Central memory CD4-positive, alpha-beta T cell (primary cell): ENCODE measurements around the gene PYGB.

Source experiments
- DNase-seq: peaks from one replicate; pipeline ENCODE4 v3.0.0; 2022

PYGB gene

DNA sequence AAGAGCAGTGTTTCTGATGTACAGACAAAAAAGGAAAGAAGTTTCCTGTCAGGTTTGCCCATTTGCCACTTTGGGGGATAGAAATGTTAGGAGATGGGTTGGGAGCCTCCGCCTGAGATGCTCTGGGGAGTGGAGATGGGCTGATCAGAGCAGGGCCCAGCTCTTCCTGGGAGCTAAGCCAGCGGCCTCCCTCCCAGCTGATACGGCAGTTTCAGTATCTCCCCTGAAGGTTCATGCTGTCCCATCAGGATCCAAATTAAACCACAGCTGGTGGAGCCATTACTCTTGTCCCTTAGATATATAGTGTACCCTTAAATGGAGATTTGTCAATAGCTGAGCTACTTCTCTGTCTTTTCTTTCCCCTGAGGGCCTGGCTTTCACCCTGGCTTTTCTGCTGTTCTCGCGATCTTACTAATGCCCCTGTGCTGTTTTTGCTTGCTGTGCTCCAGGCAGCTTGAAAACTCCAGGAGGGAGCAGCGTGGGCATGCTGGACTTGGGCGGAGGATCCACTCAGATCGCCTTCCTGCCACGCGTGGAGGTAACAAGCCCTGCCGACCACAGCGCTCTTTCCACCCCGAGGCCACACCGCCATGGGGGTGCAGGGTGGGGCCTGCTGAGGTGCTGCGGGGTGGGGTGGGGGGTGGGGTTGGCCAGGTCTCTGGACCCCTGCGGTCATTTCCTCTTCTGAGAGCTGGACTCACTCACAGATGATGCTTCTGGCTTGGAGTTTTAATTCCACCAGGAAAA, 31.5 kb upstream of the PYGB start:
- DNase-seq = no peak

- no peak for DNase-seq
These were observed 30.4 kb upstream of the PYGB start for GRCh38 chr20:25217161-25218108.

DNA sequence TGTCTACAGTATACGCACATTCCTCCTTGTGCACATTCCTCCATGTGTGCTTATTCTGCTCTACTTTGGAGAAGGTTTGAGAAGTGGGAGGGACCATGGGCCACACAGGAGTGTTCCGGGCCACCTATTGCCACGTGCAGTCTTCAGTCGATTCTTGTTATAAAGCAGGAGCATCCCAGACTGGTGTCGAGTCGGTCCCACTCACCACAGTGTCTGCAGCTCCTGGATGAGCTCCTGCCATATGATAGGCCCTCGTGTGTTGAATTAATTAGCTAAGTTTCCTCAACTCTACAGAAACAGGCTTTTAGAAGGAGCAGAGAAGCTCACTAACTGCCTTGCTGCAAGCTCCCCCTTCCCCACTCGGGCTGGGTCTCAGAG, 29.8 kb upstream of the PYGB start:
- no peak for DNase-seq

DNA sequence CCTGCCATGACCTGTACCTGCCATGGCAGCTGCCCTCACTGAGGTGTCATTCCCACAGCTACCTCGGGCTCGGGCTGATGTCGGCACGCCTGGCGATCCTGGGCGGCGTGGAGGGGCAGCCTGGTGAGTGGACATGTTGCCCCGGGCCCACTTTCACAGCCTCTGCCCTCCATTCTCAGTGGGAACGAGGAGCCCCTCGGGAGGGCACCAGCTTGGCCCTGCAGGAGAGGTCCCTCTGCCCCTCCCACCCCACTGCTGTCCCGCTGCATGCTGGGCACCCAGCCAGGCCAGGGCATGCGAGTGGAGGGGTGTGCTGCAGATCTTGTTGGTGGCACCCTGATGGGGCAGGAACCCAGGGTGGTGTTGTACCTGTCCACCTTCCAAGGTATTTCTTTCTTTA, 29.4 kb upstream of the PYGB start:
- DNase-seq = no peak

GRCh38 chr20:25219365-25219764, 28.5 kb upstream of the PYGB start:
- no peak for DNase-seq

GRCh38 chr20:25220021-25220730, 27.7 kb upstream of the PYGB start:
- no peak for DNase-seq

GRCh38 chr20:25220810-25221591, 26.9 kb upstream of the PYGB start:
- no peak for DNase-seq

GRCh38 chr20:25221592-25222460, 26.1 kb upstream of the PYGB start:
- no peak for DNase-seq

GRCh38 chr20:25222461-25223178, 25.3 kb upstream of the PYGB start:
- DNase-seq = no peak

GRCh38 chr20:25223179-25223661, 24.7 kb upstream of the PYGB start:
- DNase-seq = no peak

DNA sequence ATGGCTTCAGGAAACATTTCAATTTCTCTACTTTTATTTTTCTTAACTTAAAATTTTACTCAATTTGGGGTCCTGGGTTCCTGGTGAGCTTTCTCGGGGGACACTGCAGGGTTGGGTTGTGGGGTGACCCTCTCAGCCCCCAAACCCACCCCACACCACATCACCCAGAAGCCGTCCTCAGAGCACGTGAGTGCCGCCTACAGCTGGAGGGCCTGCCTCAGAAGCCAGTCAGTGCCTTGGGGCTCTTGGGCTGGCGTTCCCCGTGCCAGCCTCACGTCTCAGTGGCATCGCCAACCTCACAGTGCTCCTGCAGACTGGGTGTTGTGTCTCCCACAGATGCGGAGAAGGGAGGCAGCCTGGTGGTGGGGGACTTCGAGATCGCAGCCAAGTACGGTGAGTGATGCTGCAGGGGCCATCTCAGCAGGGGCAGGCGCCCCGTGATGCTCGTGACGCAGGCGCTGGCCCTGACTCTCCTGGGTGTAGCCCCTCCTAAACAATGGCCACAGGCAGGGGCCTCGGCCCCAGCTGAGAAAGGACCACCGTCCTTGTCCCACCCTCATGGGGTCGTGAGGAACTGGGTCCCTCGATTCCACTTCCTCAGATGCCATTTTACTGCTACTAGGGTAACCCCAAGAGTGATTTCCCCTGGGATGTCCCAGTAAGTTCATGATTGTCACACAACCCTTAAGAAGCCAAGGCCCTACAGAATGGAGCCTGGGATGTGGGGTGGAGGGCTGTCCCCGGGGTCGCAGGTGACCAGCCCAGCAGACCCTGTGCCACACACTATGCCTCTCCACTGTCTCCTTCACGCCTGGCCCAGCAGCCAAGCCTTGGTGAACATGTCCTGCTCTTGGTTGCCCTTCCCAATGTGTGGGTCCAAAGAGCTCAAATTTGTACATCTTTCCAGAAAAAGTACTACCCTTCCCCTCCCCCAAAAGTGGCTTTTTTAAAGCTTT, 23.8 kb upstream of the PYGB start:
- DNase-seq = no peak

DNA sequence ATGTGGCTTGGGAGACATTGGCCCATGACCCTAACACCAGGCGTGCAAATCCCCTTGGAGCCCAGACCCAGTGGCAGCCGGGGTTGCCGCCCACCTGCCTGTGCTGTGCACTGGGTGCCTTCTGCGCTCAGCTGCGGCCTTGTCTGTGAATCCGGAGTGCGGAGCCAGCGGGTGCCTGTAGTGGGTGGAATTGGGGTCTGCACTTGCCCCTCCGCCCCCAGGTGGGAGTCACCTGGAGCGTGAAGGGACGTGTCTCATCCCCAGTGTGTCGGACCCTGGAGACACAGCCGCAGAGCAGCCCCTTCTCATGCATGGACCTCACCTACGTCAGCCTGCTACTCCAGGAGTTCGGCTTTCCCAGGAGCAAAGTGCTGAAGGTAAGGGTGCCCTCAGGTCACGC, 22.9 kb upstream of the PYGB start:
- DNase-seq = no peak

- DNase-seq = no peak
These were observed 22.0 kb upstream of the PYGB start for GRCh38 chr20:25225642-25226432.

DNA sequence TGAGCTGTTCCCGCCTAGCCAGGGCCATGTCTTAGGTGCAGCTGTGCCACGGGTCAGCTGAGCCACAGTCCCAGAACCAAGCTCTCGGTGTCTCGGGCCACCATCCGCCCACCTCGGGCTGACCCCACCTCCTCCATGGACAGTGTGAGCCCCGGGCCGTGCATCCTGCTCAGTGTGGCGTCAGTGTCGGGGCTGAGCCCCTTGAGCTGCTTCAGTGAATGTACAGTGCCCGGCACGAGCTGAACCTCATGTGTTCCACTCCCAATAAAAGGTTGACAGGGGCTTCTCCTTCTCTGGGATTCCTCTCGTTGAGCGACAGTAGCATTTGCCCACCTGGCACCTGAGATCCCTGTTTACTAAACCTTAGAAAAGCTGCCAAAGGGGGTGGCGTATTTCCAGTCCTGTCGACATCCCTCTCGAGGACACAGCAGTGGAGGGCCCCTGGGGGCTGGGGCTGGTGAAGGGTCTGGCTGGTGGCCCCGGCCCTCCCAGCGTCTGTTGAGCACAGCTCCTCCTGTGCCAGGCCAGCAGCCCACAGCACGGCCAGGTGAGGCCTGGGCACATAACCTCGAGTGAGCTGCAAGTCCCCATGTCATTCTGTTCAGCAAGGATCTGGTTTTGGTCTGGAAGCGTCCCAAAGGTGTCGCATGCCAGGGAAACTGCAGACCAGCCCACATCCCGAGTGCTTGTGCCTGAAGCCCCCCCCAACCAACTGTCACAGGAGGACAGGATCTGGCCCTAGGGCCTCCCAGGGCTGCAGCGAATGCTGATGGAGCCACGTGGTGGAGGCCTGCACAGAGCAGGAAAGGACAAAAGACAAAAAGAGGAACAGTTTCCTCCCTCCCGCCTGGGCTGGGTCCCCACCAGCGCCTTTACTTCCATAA, 21.2 kb upstream of the PYGB start:
- no peak for DNase-seq

DNA sequence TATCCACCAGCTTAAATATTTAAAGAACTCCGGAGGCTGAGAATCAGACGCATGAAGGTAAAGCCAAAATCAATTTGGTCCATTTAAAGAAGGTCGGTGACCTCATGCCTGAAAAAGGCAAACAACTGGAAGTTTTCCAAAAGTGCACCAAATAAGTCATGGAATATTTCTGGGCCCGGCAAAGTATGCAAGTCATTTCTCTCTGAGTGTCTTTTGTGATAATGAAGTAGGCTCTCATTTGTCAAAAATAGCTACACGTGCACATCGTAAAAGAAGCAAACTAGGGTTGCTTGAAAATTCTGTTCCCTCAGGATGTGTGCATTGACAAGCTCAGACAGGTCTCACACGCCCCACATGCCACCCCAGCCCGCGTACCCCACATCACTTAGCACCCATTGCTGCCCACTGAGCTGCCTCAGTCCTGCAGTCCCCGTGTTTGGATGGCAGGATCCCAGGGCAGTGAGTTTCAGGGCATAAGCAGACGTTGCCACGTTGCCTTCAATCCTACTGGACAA, 20.5 kb upstream of the PYGB start:
- DNase-seq = no peak

GRCh38 chr20:25229486-25230165, 18.3 kb upstream of the PYGB start:
- no peak for DNase-seq
